ENCODE data around the gene FABP2. TPM values are rescaled to one million over a fixed set of nuclear protein-coding genes. Genes with fewer than 3 reads are reported as not detected.
"Not testable (repeated sequence)": the region's sequence is repeated elsewhere in the genome, so short reads cannot be mapped to it uniquely, and the experiment has no call there.

Gene FABP2
- not detected in 2 replicates for total RNA-seq (2021)
- not detected for Bru-seq, nascent RNA
- BruChase-seq, experiment 1, labeled RNA remaining after a 2-hour chase: not detected
- not detected for BruChase-seq, experiment 2, labeled RNA remaining after a 6-hour chase
- long read RNA-seq: 0 reads

GRCh38 chr4:119321921-119322687 is at the start of gene FABP2:
TSS of gene FABP2 (minus strand) at chr4:119322138. CDS start at chr4:119322102, 36 bp downstream.
- ChIA-PET CTCF (interaction anchor here (0.6 kb wide), 1 partner anchor 1830 kb away, joined by 3 read pairs; no protein-coding TSS in a partner anchor), POLR2A (ENCODE audit: unreplicated experiment) (no interaction called here)
- Histone ChIP-seq H3K79me2 (ENCODE audit: low read depth) (no peaks in the 10 kb centered on the region), H3K4me1 (replicated peaks; ENCODE audit: insufficient read depth) (no peaks in the 10 kb centered on the region), H3K27ac (no peak within 1 kb of the TSS), H4K20me1 (ENCODE audit: insufficient read depth) (no peaks in the 10 kb centered on the region), H3K4me3 (no peak within 1 kb of the TSS), H3K9me2 (ENCODE audit: insufficient read depth) (no peaks in the 10 kb centered on the region), H3K36me3 (ENCODE audit: low read depth) (no peaks in the 10 kb centered on the region), H3F3A (ENCODE audit: insufficient read depth, low read depth) (no peaks in the 10 kb centered on the region), H2AFZ (no peak within 1 kb of the TSS), H3K4me2 (no peak within 1 kb of the TSS), H3K27me3 (ENCODE audit: insufficient read depth, low read depth) (no peaks in the 10 kb centered on the region), H3K9me3 (ENCODE audit: insufficient read depth, low read depth) (no peaks in the 10 kb centered on the region)
- intact Hi-C loops (cut with micrococcal nuclease; ENCODE audit: unreplicated experiment): no loop called here
- DNase-seq: no peak
- TF ChIP-seq CTCF (conservative IDR thresholded peaks at IDR 0.05) (no peak), EZH2 (IDR thresholded peaks at IDR 0.05; ENCODE audit: low read depth) (no peak)
- BruUV-seq (replicated peaks): no TSS peak

GRCh38 chr4:119370951-119371683 is 49.2 kb upstream of the FABP2 start:
- H3K79me2 ChIP-seq (ENCODE audit: low read depth); H3F3A ChIP-seq (ENCODE audit: insufficient read depth, low read depth); POLR2A ChIA-PET (ENCODE audit: unreplicated experiment); H3K36me3 ChIP-seq (ENCODE audit: low read depth); H3K9me2 ChIP-seq (ENCODE audit: insufficient read depth); H3K4me3 ChIP-seq; BruUV-seq (replicated peaks); H4K20me1 ChIP-seq (ENCODE audit: insufficient read depth); H3K27me3 ChIP-seq (ENCODE audit: insufficient read depth, low read depth); intact Hi-C loops (cut with micrococcal nuclease; ENCODE audit: unreplicated experiment); H3K9me3 ChIP-seq (ENCODE audit: insufficient read depth, low read depth); DNase-seq; H3K4me2 ChIP-seq; CTCF ChIA-PET; H2AFZ ChIP-seq; H3K4me1 ChIP-seq (replicated peaks; ENCODE audit: insufficient read depth); H3K27ac ChIP-seq: not testable (repeated sequence)

- intact Hi-C loops (cut with micrococcal nuclease; ENCODE audit: unreplicated experiment); H3K9me3 ChIP-seq (ENCODE audit: insufficient read depth, low read depth); H3K27ac ChIP-seq; H3K4me1 ChIP-seq (replicated peaks; ENCODE audit: insufficient read depth); H3K9me2 ChIP-seq (ENCODE audit: insufficient read depth); BruUV-seq (replicated peaks); H3K36me3 ChIP-seq (ENCODE audit: low read depth); H3F3A ChIP-seq (ENCODE audit: insufficient read depth, low read depth); H3K4me2 ChIP-seq; H4K20me1 ChIP-seq (ENCODE audit: insufficient read depth); POLR2A ChIA-PET (ENCODE audit: unreplicated experiment); H3K27me3 ChIP-seq (ENCODE audit: insufficient read depth, low read depth); CTCF ChIA-PET; H3K79me2 ChIP-seq (ENCODE audit: low read depth); H3K4me3 ChIP-seq; H2AFZ ChIP-seq: not testable (repeated sequence)
- DNase-seq: peak in 1 of 2 experiments; percentile 45
Measured at GRCh38 chr4:119370392-119370791, 48.5 kb upstream of the FABP2 start.

GRCh38 chr4:119366802-119367201 is 44.9 kb upstream of the FABP2 start:
- H3K4me3 ChIP-seq; CTCF ChIA-PET; BruUV-seq (replicated peaks); POLR2A ChIA-PET (ENCODE audit: unreplicated experiment); H3K4me1 ChIP-seq (replicated peaks; ENCODE audit: insufficient read depth); H4K20me1 ChIP-seq (ENCODE audit: insufficient read depth); H3F3A ChIP-seq (ENCODE audit: insufficient read depth, low read depth); H3K79me2 ChIP-seq (ENCODE audit: low read depth); intact Hi-C loops (cut with micrococcal nuclease; ENCODE audit: unreplicated experiment); H3K36me3 ChIP-seq (ENCODE audit: low read depth); H2AFZ ChIP-seq; H3K27ac ChIP-seq; H3K4me2 ChIP-seq; H3K9me3 ChIP-seq (ENCODE audit: insufficient read depth, low read depth); H3K9me2 ChIP-seq (ENCODE audit: insufficient read depth); DNase-seq; H3K27me3 ChIP-seq (ENCODE audit: insufficient read depth, low read depth): not testable (repeated sequence)

GRCh38 chr4:119364203-119364602 is 42.3 kb upstream of the FABP2 start:
- H3K27me3 ChIP-seq (ENCODE audit: insufficient read depth, low read depth); H3K27ac ChIP-seq; BruUV-seq (replicated peaks); H3K36me3 ChIP-seq (ENCODE audit: low read depth); H4K20me1 ChIP-seq (ENCODE audit: insufficient read depth); CTCF ChIA-PET; H3K9me2 ChIP-seq (ENCODE audit: insufficient read depth); H3K79me2 ChIP-seq (ENCODE audit: low read depth); DNase-seq; intact Hi-C loops (cut with micrococcal nuclease; ENCODE audit: unreplicated experiment); H3K4me2 ChIP-seq; H3K4me3 ChIP-seq; H2AFZ ChIP-seq; POLR2A ChIA-PET (ENCODE audit: unreplicated experiment); H3K4me1 ChIP-seq (replicated peaks; ENCODE audit: insufficient read depth); H3F3A ChIP-seq (ENCODE audit: insufficient read depth, low read depth); H3K9me3 ChIP-seq (ENCODE audit: insufficient read depth, low read depth): not testable (repeated sequence)

GRCh38 chr4:119363372-119363771 is 41.4 kb upstream of the FABP2 start:
- H2AFZ ChIP-seq; H3K36me3 ChIP-seq (ENCODE audit: low read depth); H3K79me2 ChIP-seq (ENCODE audit: low read depth); H3K9me2 ChIP-seq (ENCODE audit: insufficient read depth); H3K27ac ChIP-seq; H3F3A ChIP-seq (ENCODE audit: insufficient read depth, low read depth); H3K4me2 ChIP-seq; DNase-seq; POLR2A ChIA-PET (ENCODE audit: unreplicated experiment); H3K4me3 ChIP-seq; BruUV-seq (replicated peaks); H4K20me1 ChIP-seq (ENCODE audit: insufficient read depth); CTCF ChIA-PET; intact Hi-C loops (cut with micrococcal nuclease; ENCODE audit: unreplicated experiment); H3K4me1 ChIP-seq (replicated peaks; ENCODE audit: insufficient read depth); H3K27me3 ChIP-seq (ENCODE audit: insufficient read depth, low read depth); H3K9me3 ChIP-seq (ENCODE audit: insufficient read depth, low read depth): not testable (repeated sequence)

Data from PC-9 (cell line).